PC-3 (cell line): ENCODE data around the gene CRYM. TPM values are rescaled to one million over a fixed set of nuclear protein-coding genes. Genes with fewer than 3 reads are reported as not detected.

Experiments used
- ATAC-seq: fragments of 200-7000 bp; cut with Tn5 transposase; 2 replicates; pipeline ENCODE4 v1.9.1; 2020; ENCODE audit warnings: mild to moderate bottlenecking, moderate library complexity
- BruUV-seq: library from RNA; stranded (reverse); fragments of 400-500 nt; replicated peaks from 2 replicates; lab custom pipeline; 2021; lab: Mats Ljungman, UMichigan
- CTCF ChIA-PET: fragments of 300-600 bp; sonication (Branson Sonifier 250); formaldehyde crosslinking; loops from one replicate; lab custom pipeline; 2022; ENCODE audit warnings: antibody characterized with exemption; lab: Charles Lee
- POLR2A ChIA-PET: fragments of 300-600 bp; sonication (Branson Sonifier 250); formaldehyde crosslinking; loops from one replicate; lab custom pipeline; 2022; ENCODE audit warnings: antibody characterized with exemption; ENCODE audit not compliant: unreplicated experiment; lab: Charles Lee
- DNase-seq: peaks from one replicate; pipeline ENCODE4 v3.0.0-alpha.2; 2015
- H2AFZ ChIP-seq: fragments of 300-600 bp; sonication (generic); 2 replicates; pipeline ENCODE4 v1.6.0; 2016; ENCODE audit warnings: antibody characterized with exemption, low read length
- H3F3A ChIP-seq: fragments of 300-600 bp; sonication (generic); one replicate; pipeline ENCODE4 v1.6.0; 2017; ENCODE audit warnings: antibody characterized with exemption, low read length, control low read depth, mild to moderate bottlenecking; ENCODE audit not compliant: unreplicated experiment
- H3K27ac ChIP-seq: fragments of 300-600 bp; sonication (generic); 2 replicates; pipeline ENCODE4 v1.5.1; 2016; ENCODE audit warnings: mild to moderate bottlenecking, low read length
- H3K27me3 ChIP-seq: fragments of 300-600 bp; sonication (generic); 2 replicates; pipeline ENCODE4 v1.6.1; 2016; ENCODE audit warnings: low read length, mixed read lengths
- H3K36me3 ChIP-seq: fragments of 300-600 bp; sonication (generic); 2 replicates; pipeline ENCODE4 v1.6.1; 2016; ENCODE audit warnings: low read depth, mixed run types, low read length, mixed read lengths
- H3K4me1 ChIP-seq: fragments of 300-600 bp; sonication (generic); 2 replicates; pipeline ENCODE4 v1.5.1; 2016; ENCODE audit warnings: low read length; ENCODE audit not compliant: insufficient read depth
- H3K4me2 ChIP-seq: fragments of 300-600 bp; sonication (generic); 2 replicates; pipeline ENCODE4 v1.6.0; 2016; ENCODE audit warnings: low read length
- H3K4me3 ChIP-seq: fragments of 300-600 bp; sonication (generic); 2 replicates; pipeline ENCODE4 v1.5.1; 2016; ENCODE audit warnings: mild to moderate bottlenecking, low read length, mixed read lengths
- H3K79me2 ChIP-seq: fragments of 300-600 bp; sonication (generic); 2 replicates; pipeline ENCODE4 v1.6.1; 2017; ENCODE audit warnings: low read length, mixed read lengths
- H3K9ac ChIP-seq: fragments of 300-600 bp; sonication (generic); 2 replicates; pipeline ENCODE4 v1.6.0; 2016; ENCODE audit warnings: mild to moderate bottlenecking, low read length
- H3K9me2 ChIP-seq: fragments of 300-600 bp; sonication (generic); replicated peaks from 2 replicates; pipeline ENCODE4 v1.6.1; 2016; ENCODE audit warnings: mixed run types, low read length, mixed read lengths
- H3K9me3 ChIP-seq: fragments of 300-600 bp; sonication (generic); 2 replicates; pipeline ENCODE4 v1.6.1; 2016; ENCODE audit warnings: low read length, mixed read lengths
- H4K20me1 ChIP-seq: fragments of 300-600 bp; sonication (generic); 2 replicates; pipeline ENCODE4 v1.6.1; 2016; ENCODE audit warnings: low read length, mixed read lengths
- CTCF ChIP-seq: fragments of 300-600 bp; sonication (generic); conservative IDR thresholded peaks from 2 replicates; pipeline ENCODE4 v1.5.1; 2017; ENCODE audit warnings: antibody characterized with exemption, low read depth, mild to moderate bottlenecking, low read length
- EZH2 ChIP-seq: fragments of 300-600 bp; sonication (generic); IDR thresholded peaks from one replicate; pipeline ENCODE4 v1.6.1; 2017; ENCODE audit warnings: antibody characterized with exemption, mild to moderate bottlenecking, low read length; ENCODE audit not compliant: unreplicated experiment
- EZH2phosphoT487 ChIP-seq: fragments of 300-600 bp; sonication (generic); IDR thresholded peaks from 2 replicates; pipeline ENCODE4 v1.6.1; 2018; ENCODE audit warnings: mild to moderate bottlenecking, antibody characterized with exemption, low read length, borderline replicate concordance
- intact Hi-C: fragments of 100-400 bp; cut with micrococcal nuclease; formaldehyde crosslinking; loops from 2 replicates; pipeline ENCODE4 v1.9.0; 2023
- total RNA-seq: library from RNA; depleted of rRNA; stranded (reverse); fragments of >200 nt; gene quantifications from 2 replicates; pipeline ENCODE4 v1.2.3, GENCODE V29; 2014

Gene CRYM
- total RNA-seq, 1 experiment from 2014 or later, result not detected

DNA sequence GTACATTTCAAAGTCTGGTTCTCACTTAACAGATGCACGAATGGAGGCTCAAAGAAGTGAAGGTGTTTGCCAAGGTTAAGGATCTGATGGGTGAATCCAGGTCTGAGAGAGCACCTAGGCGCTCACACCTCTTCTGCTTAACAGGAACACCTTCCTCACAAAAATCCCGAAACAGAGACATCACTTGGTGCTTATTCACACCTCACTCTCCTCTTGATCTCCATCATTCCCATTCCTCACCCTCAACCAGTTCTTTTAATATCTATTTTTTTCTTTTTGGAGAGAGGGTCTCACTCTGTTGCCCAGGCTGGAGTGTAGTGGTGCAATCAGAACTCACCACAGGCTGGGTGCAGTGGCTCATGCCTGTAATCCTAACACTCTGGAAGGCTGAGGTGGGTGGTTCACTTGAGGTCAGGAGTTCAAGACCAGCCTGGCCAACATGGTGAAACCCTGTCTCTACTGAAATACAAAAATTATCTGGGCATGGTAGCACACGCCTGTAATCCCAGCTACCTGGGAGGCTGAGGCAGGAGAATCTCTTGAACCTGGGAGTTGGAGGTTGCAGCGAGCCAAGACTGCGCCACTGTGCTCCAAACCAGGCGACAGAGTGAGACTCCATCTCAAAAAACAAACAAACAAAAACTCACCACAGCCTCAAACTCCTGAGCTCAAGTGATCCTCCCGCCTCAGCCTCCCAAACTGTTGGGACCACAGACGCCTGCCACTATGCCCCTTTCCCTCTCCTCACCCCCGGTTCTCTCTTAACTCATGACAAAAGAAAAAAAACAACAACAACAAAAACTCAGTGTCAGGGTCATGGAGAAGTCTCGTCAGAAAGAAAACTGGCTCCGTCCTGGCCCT, 15.1 kb downstream of the CRYM start:
- no peak for ATAC-seq
- H3F3A ChIP-seq, result no peaks in the 10 kb centered on the region
- no peak overlapping the region for H3K27ac ChIP-seq
- no peaks in the 10 kb centered on the region for H3K36me3 ChIP-seq
- no peak for DNase-seq
- H3K9me3 ChIP-seq, result no peaks in the 10 kb centered on the region
- CTCF ChIA-PET, result no interaction called here
- H3K27me3 ChIP-seq, result no peaks in the 10 kb centered on the region
- H3K79me2 ChIP-seq, result no peaks in the 10 kb centered on the region
- no peaks in the 10 kb centered on the region for H3K9me2 ChIP-seq
- H4K20me1 ChIP-seq, result no peaks in the 10 kb centered on the region
- peaks cover 7% of the 10 kb centered on the region; the same call in 1 of the 2 replicates for H3K4me1 ChIP-seq
- H3K9ac ChIP-seq, result no peak overlapping the region
- TF ChIP-seq EZH2 (no peak), EZH2phosphoT487 (no peak), CTCF (no peak)
- no peak overlapping the region for H3K4me3 ChIP-seq
- H2AFZ ChIP-seq, result no peak overlapping the region
- intact Hi-C loops, result no loop called here
- no peak overlapping the region for H3K4me2 ChIP-seq
- POLR2A ChIA-PET, result no interaction called here
- no TSS peak for BruUV-seq

DNA sequence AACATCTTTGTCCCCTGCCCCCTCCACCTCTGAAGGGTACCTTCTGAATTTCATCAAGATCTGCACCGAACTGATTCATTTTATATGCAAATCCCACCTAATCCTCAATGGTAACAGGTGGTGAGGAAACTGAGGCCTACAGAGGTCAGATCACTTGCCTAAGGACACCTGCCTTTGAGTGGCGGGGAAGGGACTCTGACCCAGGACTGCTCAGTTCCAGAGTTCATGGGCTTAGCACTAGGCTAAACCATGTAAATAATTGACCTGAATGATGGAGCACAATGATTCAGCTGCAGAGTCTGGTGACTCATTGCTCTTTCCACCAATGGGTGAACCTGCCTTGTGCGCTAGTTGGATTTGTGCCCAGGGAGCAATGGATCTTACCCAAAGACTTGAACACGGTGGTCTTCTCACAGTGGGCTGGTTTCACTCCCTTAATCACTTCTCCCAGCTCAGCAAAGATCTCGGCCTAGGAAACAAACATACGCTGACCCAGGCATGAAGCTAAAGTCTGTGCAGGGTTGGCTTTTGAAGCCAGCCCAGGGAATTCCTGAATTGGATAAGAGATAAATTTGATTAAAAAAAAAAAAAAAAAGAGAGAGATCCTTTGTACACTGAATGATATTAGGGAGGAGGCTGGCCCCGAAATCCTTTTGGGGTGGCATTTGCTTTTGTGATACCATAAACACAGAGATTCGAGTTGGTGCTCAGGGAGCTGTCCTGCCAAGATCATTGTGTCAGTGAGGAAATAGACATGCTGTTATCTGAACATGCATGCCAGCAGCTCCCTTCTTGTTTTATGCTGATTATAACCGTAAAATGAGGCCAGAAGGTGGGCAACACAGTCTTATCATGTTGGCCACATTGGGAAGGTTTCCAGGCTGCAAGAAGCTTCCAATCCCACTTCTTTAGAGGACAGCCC, 17.0 kb downstream of the CRYM start:
- no peaks in the 10 kb centered on the region for H3K9me3 ChIP-seq
- peaks cover 7% of the 10 kb centered on the region; the same call in 1 of the 2 replicates for H3K4me1 ChIP-seq
- H3K36me3 ChIP-seq, result no peaks in the 10 kb centered on the region
- DNase-seq, result peak; percentile 64
- no peak overlapping the region for H3K9ac ChIP-seq
- no peaks in the 10 kb centered on the region for H3K79me2 ChIP-seq
- BruUV-seq, result no TSS peak
- no peak overlapping the region for H3K27ac ChIP-seq
- H3F3A ChIP-seq, result no peaks in the 10 kb centered on the region
- H2AFZ ChIP-seq, result no peak overlapping the region
- H3K27me3 ChIP-seq, result no peaks in the 10 kb centered on the region
- POLR2A ChIA-PET, result no interaction called here
- intact Hi-C loops, result no loop called here
- no peaks in the 10 kb centered on the region for H4K20me1 ChIP-seq
- ATAC-seq, result peak; percentile 62; the same call in 1 of the 2 replicates
- H3K9me2 ChIP-seq, result no peaks in the 10 kb centered on the region
- CTCF ChIA-PET, result no interaction called here
- H3K4me3 ChIP-seq, result no peak overlapping the region
- TF ChIP-seq EZH2phosphoT487, result no peak
- TF ChIP-seq EZH2, result no peak
- no peak for TF ChIP-seq CTCF
- no peak overlapping the region for H3K4me2 ChIP-seq
